BLaER1 (cell line): ENCODE data around the gene ANKRD11.
"Not testable (repeated sequence)": the region's sequence is repeated elsewhere in the genome, so short reads cannot be mapped to it uniquely, and the experiment has no call there.

Experiments used
- H3K27ac ChIP-seq: shearing (Covaris generic); formaldehyde crosslinking; 2 replicates; pipeline ENCODE4 v1.8.1; 2022
- H3K27me3 ChIP-seq: shearing (Covaris generic); formaldehyde crosslinking; 2 replicates; pipeline ENCODE4 v1.8.1; 2022
- H3K36me3 ChIP-seq: shearing (Covaris generic); formaldehyde crosslinking; 2 replicates; pipeline ENCODE4 v1.8.1; 2022
- H3K4me1 ChIP-seq: shearing (Covaris generic); formaldehyde crosslinking; 2 replicates; pipeline ENCODE4 v1.8.1; 2022
- H3K4me2 ChIP-seq: shearing (Covaris generic); formaldehyde crosslinking; 2 replicates; pipeline ENCODE4 v1.8.1; 2022
- H3K4me3 ChIP-seq: shearing (Covaris generic); formaldehyde crosslinking; 2 replicates; pipeline ENCODE4 v1.8.1; 2022
- H3K9ac ChIP-seq: shearing (Covaris generic); formaldehyde crosslinking; 2 replicates; pipeline ENCODE4 v1.8.1; 2022
- H3K9me3 ChIP-seq: shearing (Covaris generic); formaldehyde crosslinking; 2 replicates; pipeline ENCODE4 v1.8.1; 2022
- H4K20me1 ChIP-seq: shearing (Covaris generic); formaldehyde crosslinking; 2 replicates; pipeline ENCODE4 v1.8.1; 2022
- Cebpa-rat ChIP-seq: shearing (Covaris generic); IDR thresholded peaks from 2 replicates; pipeline ENCODE4 v1.8.1; 2022

The ANKRD11 gene

GRCh38 chr16:89426736-89427530, 63.4 kb downstream of the ANKRD11 start:
- H3K27ac ChIP-seq = no peak overlapping the region
- H3K36me3 ChIP-seq = peaks cover 39% of the 10 kb centered on the region
- peaks cover 86% of the 10 kb centered on the region for H3K4me1 ChIP-seq
- no peaks in the 10 kb centered on the region for H3K27me3 ChIP-seq
- no peaks in the 10 kb centered on the region for H3K9me3 ChIP-seq
- no peak overlapping the region for H3K4me3 ChIP-seq
- no peak overlapping the region; the same call in 1 of the 2 replicates for H3K9ac ChIP-seq
- peak overlapping the region; percentile 85 for H3K4me2 ChIP-seq
- peaks cover 90% of the 10 kb centered on the region for H4K20me1 ChIP-seq
- TF ChIP-seq Cebpa-rat = no peak

GRCh38 chr16:89425523-89425922, 64.8 kb downstream of the ANKRD11 start:
- Histone ChIP-seq H3K9ac (peak overlapping the region; percentile 30; the same call in 1 of the 2 replicates), H3K4me1 (peaks cover 82% of the 10 kb centered on the region), H3K4me2 (peak overlapping the region; percentile 85), H3K9me3 (no peaks in the 10 kb centered on the region), H3K27me3 (no peaks in the 10 kb centered on the region), H3K4me3 (no peak overlapping the region), H3K27ac (peak overlapping the region; percentile 0; the same call in 1 of the 2 replicates), H3K36me3 (peaks cover 34% of the 10 kb centered on the region), H4K20me1 (peaks cover 90% of the 10 kb centered on the region)
- TF ChIP-seq Cebpa-rat = no peak

DNA sequence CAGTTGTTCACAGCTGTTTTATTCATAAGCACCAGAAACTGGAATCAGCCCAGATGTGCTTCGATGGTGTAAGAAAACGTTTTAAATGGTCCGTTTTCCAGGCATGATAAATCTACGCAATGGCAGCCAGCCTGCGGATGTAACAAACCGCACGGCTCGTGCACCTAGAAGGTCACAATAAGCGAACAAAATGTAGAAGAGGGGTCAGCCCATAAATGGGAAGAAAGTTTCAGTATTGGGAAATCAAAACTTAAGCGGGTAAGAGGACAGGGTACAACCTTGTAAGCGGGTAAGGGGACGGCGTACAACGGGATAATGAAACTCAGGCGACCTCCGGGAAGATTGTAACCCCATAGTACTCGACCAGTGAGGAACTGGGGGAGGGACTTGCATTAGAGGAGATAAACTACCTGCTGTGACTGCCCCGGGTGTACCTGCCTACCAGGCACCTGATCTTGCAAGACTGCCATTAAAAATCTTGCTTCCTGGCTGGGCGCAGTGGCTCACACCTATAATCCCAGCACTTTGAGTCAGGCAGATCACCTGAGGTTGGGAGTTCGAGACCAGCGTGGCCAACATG, 66.6 kb downstream of the ANKRD11 start:
- Histone ChIP-seq H4K20me1 (peaks cover 100% of the 10 kb centered on the region), H3K4me2 (peak overlapping the region; percentile 85), H3K9me3 (no peaks in the 10 kb centered on the region), H3K4me1 (peaks cover 96% of the 10 kb centered on the region), H3K9ac (peak overlapping the region; percentile 63; the same call in 1 of the 2 replicates), H3K27me3 (no peaks in the 10 kb centered on the region), H3K27ac (no peak overlapping the region), H3K4me3 (0 out of 2 replicates have a peak overlapping the region, but pooled peaks have one; percentile 44), H3K36me3 (peaks cover 49% of the 10 kb centered on the region)
- TF ChIP-seq Cebpa-rat = no peak

DNA sequence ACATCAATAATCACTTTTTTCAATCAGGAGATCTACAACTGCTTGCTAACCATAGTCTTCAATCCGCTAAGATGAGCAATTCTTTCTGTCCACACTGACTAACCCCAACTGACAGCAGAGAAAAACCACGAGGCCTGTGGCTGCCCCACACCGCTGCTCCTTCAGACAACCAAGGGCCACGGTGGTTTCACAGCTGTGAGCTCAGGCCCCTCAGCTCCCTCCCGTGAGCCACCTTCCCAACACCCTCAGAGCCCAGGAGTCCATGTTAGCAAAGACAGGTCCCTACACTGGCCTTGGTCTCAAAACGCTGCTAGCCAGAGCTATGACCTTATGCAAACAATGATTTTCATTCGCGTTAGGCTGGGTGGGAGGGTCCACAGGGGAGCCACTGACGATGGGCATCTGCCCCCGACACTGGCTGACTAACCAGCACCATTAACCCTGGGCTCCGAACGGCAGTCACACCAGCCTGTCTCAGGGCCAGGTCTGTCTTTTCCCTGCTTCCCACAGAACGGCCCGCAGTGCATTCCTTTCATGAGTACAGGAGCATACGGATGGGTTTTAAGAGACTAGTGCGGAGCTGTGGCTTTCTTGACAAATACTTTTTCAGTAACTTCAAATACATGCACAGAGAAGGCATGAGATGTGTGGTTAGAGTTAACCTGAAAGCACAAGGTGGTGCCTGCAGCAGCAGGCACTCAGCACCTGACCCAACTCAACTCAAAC, 67.3 kb downstream of the ANKRD11 start:
- peak overlapping the region; percentile 63 for H3K9ac ChIP-seq
- H3K27ac ChIP-seq = peak overlapping the region; percentile 44
- peak overlapping the region; percentile 85 for H3K4me2 ChIP-seq
- H4K20me1 ChIP-seq = peaks cover 100% of the 10 kb centered on the region
- TF ChIP-seq Cebpa-rat = no peak
- H3K4me1 ChIP-seq = peaks cover 96% of the 10 kb centered on the region
- peak overlapping the region; percentile 44; the same call in 1 of the 2 replicates for H3K4me3 ChIP-seq
- H3K9me3 ChIP-seq = no peaks in the 10 kb centered on the region
- H3K36me3 ChIP-seq = peaks cover 49% of the 10 kb centered on the region
- H3K27me3 ChIP-seq = no peaks in the 10 kb centered on the region

DNA sequence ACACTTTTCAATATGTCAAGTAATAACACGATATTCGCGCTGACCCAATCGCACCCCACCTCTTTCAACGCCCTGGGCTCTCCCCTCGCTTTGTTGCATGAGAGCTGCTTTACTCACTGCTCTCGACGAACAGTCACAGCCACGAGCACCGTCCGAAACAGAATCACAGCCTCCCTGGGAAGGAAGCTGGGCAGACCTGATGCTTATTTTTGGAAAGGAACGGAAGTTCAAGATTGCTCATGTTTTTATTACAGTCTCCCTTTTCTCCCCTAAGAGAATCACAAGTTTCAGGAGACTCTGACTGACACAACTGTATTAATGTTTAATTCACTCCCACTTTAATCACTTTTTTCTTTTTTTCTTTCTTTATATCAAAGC, 67.8 kb downstream of the ANKRD11 start:
- Histone ChIP-seq H3K9me3 (no peaks in the 10 kb centered on the region), H3K27me3 (no peaks in the 10 kb centered on the region), H3K36me3 (peaks cover 51% of the 10 kb centered on the region), H3K4me3 (peak overlapping the region; percentile 44; the same call in 1 of the 2 replicates), H3K27ac (peak overlapping the region; percentile 44), H4K20me1 (peaks cover 100% of the 10 kb centered on the region), H3K4me2 (peak overlapping the region; percentile 85), H3K9ac (peak overlapping the region; percentile 63), H3K4me1 (peaks cover 96% of the 10 kb centered on the region)
- TF ChIP-seq Cebpa-rat = no peak

DNA sequence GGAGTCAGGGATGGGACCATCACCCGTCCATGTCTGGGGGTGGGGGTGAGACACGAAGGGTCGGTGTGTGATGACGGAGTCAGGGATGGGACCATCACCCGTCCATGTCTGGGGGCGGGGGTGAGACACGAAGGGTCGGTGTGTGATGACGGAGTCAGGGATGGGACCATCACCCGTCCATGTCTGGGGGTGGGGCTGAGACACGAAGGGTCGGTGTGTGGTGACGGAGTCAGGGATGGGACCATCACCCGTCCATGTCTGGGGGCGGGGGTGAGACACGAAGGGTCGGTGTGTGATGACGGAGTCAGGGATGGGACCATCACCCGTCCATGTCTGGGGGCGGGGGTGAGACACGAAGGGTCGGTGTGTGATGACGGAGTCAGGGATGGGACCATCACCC, 69.1 kb downstream of the ANKRD11 start:
- H4K20me1 ChIP-seq = peaks cover 100% of the 10 kb centered on the region
- H3K4me3 ChIP-seq, H3K9ac ChIP-seq, H3K27ac ChIP-seq, H3K9me3 ChIP-seq, H3K27me3 ChIP-seq: not testable (repeated sequence)
- peaks cover 52% of the 10 kb centered on the region for H3K36me3 ChIP-seq
- peaks cover 96% of the 10 kb centered on the region for H3K4me1 ChIP-seq
- peak overlapping the region; percentile 85; the same call in 1 of the 2 replicates for H3K4me2 ChIP-seq

DNA sequence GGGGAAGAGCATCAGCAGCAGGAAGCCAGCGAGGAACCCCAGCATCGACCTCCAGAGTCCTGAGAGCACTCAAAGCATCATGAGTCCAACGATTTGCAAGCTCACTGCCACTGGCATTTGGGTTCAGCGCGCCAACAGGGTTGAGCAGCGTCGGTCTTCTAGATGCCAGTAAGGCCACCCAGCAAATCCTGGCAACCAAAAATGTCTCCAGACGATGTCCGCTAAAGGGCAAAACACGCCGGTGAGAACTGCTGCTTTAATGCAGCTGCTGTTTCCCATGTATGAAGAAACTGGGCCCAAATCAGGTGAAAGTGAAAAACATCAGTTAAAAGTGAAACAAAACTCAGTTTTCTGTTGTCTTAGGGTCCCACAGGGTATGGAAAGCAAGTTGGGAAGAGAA, 70.2 kb downstream of the ANKRD11 start:
- H3K4me1 ChIP-seq = peaks cover 96% of the 10 kb centered on the region
- TF ChIP-seq Cebpa-rat = no peak
- peaks cover 100% of the 10 kb centered on the region for H4K20me1 ChIP-seq
- H3K9me3 ChIP-seq = no peaks in the 10 kb centered on the region
- peaks cover 60% of the 10 kb centered on the region for H3K36me3 ChIP-seq
- no peaks in the 10 kb centered on the region for H3K27me3 ChIP-seq
- H3K4me3 ChIP-seq = no peak overlapping the region
- no peak overlapping the region; the same call in 1 of the 2 replicates for H3K9ac ChIP-seq
- no peak overlapping the region for H3K27ac ChIP-seq
- H3K4me2 ChIP-seq = peak overlapping the region; percentile 33; the same call in 1 of the 2 replicates

GRCh38 chr16:89418352-89418751, 72.0 kb downstream of the ANKRD11 start:
- peaks cover 96% of the 10 kb centered on the region for H3K4me1 ChIP-seq
- H3K27me3 ChIP-seq = no peaks in the 10 kb centered on the region
- H4K20me1 ChIP-seq = peaks cover 100% of the 10 kb centered on the region
- no peak overlapping the region for H3K9ac ChIP-seq
- peaks cover 71% of the 10 kb centered on the region for H3K36me3 ChIP-seq
- TF ChIP-seq Cebpa-rat = no peak
- H3K27ac ChIP-seq = no peak overlapping the region
- no peak overlapping the region for H3K4me3 ChIP-seq
- no peak overlapping the region for H3K4me2 ChIP-seq
- no peaks in the 10 kb centered on the region for H3K9me3 ChIP-seq

GRCh38 chr16:89417352-89417751, 73.0 kb downstream of the ANKRD11 start:
- TF ChIP-seq Cebpa-rat = no peak
- Histone ChIP-seq H4K20me1 (peaks cover 100% of the 10 kb centered on the region), H3K4me2 (peak overlapping the region; percentile 58), H3K9ac (no peak overlapping the region), H3K27ac (no peak overlapping the region), H3K27me3 (no peaks in the 10 kb centered on the region), H3K4me1 (peaks cover 96% of the 10 kb centered on the region), H3K36me3 (peaks cover 71% of the 10 kb centered on the region), H3K4me3 (no peak overlapping the region), H3K9me3 (no peaks in the 10 kb centered on the region)
